ENCODE results near the gene AARSD1.
"Not testable (repeated sequence)": the region's sequence is repeated elsewhere in the genome, so short reads cannot be mapped to it uniquely, and the experiment has no call there.

Gene AARSD1

GRCh38 chr17:42918902-42919521 is 45.2 kb downstream of the AARSD1 start:
- no peak for DNase-seq

GRCh38 chr17:42917236-42917603 is 47.0 kb downstream of the AARSD1 start:
- DNase-seq, result no peak

GRCh38 chr17:42916388-42917235 is 47.6 kb downstream of the AARSD1 start:
- DNase-seq, result not testable (repeated sequence)

GRCh38 chr17:42915288-42915687 is 49.0 kb downstream of the AARSD1 start:
- not testable (repeated sequence) for DNase-seq

GRCh38 chr17:42913981-42914617 is 50.2 kb downstream of the AARSD1 start:
- no peak for DNase-seq

GRCh38 chr17:42913522-42913921 is 50.7 kb downstream of the AARSD1 start:
- no peak for DNase-seq

- no peak for DNase-seq
Measured at GRCh38 chr17:42908872-42909700, 55.2 kb downstream of the AARSD1 start.

- no peak for DNase-seq
Measured at GRCh38 chr17:42906772-42907446, 57.3 kb downstream of the AARSD1 start.

GRCh38 chr17:42904110-42904469 is 60.2 kb downstream of the AARSD1 start:
- no peak for DNase-seq

- no peak for DNase-seq
Measured at GRCh38 chr17:42901535-42902229, 62.6 kb downstream of the AARSD1 start.
